Measurements from ENCODE around the gene MBP. TPM values are rescaled to one million over a fixed set of nuclear protein-coding genes. Genes with fewer than 3 reads are reported as not detected.

MBP gene
- total RNA-seq, 2 experiments from 2014 or later = 35.9 to 36.6 TPM

GRCh38 chr18:77004555-77005380, 127.8 kb downstream of the MBP start:
- no peaks in the 10 kb centered on the region for H3K27me3 Mint-ChIP-seq (ENCODE audit: low read depth)
- peak; percentile 47 for DNase-seq
- H3K4me3 Mint-ChIP-seq = peak overlapping the region; percentile 55
- no peaks in the 10 kb centered on the region for H3K9me3 Mint-ChIP-seq
- H3K36me3 Mint-ChIP-seq (ENCODE audit: low read depth) = no peaks in the 10 kb centered on the region
- CTCF ChIA-PET = interaction anchor here (0.5 to 9.1 kb wide), 8 partner anchors 19 to 469 kb away, joined by 3 to 71 read pairs (median 5); no protein-coding TSS in a partner anchor
- intact Hi-C loops (cut with micrococcal nuclease) = loop anchor here (1.0 to 10.0 kb wide), 4 partner anchors 51 to 460 kb away; no protein-coding TSS in a partner anchor
- no peak overlapping the region for H3K27ac Mint-ChIP-seq
- H3K4me1 Mint-ChIP-seq (ENCODE audit: low read depth) = peaks cover 27% of the 10 kb centered on the region

- no peaks in the 10 kb centered on the region for H3K9me3 Mint-ChIP-seq
- H3K4me3 Mint-ChIP-seq = no peak overlapping the region
- no peaks in the 10 kb centered on the region for H3K27me3 Mint-ChIP-seq (ENCODE audit: low read depth)
- H3K4me1 Mint-ChIP-seq (ENCODE audit: low read depth) = peaks cover 27% of the 10 kb centered on the region
- intact Hi-C loops (cut with micrococcal nuclease) = loop anchor here (5.0 to 10.0 kb wide), 3 partner anchors 144 to 461 kb away; no protein-coding TSS in a partner anchor
- no peak for DNase-seq
- H3K36me3 Mint-ChIP-seq (ENCODE audit: low read depth) = no peaks in the 10 kb centered on the region
- no peak overlapping the region for H3K27ac Mint-ChIP-seq
- CTCF ChIA-PET = interaction anchor here (0.9 to 9.1 kb wide), 6 partner anchors 20 to 209 kb away, joined by 3 to 71 read pairs (median 15); no protein-coding TSS in a partner anchor
Observed at GRCh38 chr18:77003316-77003715, 129.3 kb downstream of the MBP start.

GRCh38 chr18:77002496-77002895, 130.1 kb downstream of the MBP start:
- no peak for DNase-seq
- Mint-ChIP-seq H3K4me1 (ENCODE audit: low read depth) (peaks cover 27% of the 10 kb centered on the region), H3K27me3 (ENCODE audit: low read depth) (no peaks in the 10 kb centered on the region), H3K36me3 (ENCODE audit: low read depth) (no peaks in the 10 kb centered on the region), H3K27ac (no peak overlapping the region), H3K4me3 (no peak overlapping the region), H3K9me3 (no peaks in the 10 kb centered on the region)
- CTCF ChIA-PET = interaction anchor here (0.7 to 9.1 kb wide), 4 partner anchors 50 to 210 kb away, joined by 3 to 71 read pairs (median 20); no protein-coding TSS in a partner anchor
- intact Hi-C loops (cut with micrococcal nuclease) = loop anchor here (5.0 to 10.0 kb wide), 3 partner anchors 145 to 462 kb away; no protein-coding TSS in a partner anchor

GRCh38 chr18:77001979-77002378, 130.6 kb downstream of the MBP start:
- Mint-ChIP-seq H3K4me3 (no peak overlapping the region), H3K4me1 (ENCODE audit: low read depth) (peaks cover 27% of the 10 kb centered on the region), H3K9me3 (no peaks in the 10 kb centered on the region), H3K36me3 (ENCODE audit: low read depth) (no peaks in the 10 kb centered on the region), H3K27me3 (ENCODE audit: low read depth) (no peaks in the 10 kb centered on the region), H3K27ac (no peak overlapping the region)
- DNase-seq = no peak
- intact Hi-C loops (cut with micrococcal nuclease) = loop anchor here (2.0 to 10.0 kb wide), 4 partner anchors 101 to 463 kb away; no protein-coding TSS in a partner anchor
- CTCF ChIA-PET = interaction anchor here (0.7 to 9.1 kb wide), 6 partner anchors 18 to 210 kb away, joined by 3 to 71 read pairs (median 27); no protein-coding TSS in a partner anchor

GRCh38 chr18:77001041-77001440, 131.5 kb downstream of the MBP start:
- no peak overlapping the region for H3K4me3 Mint-ChIP-seq

GRCh38 chr18:77000527-77000926, 132.1 kb downstream of the MBP start:
- CTCF ChIA-PET = interaction anchor here (0.6 to 9.1 kb wide), 40 partner anchors 9 to 850 kb away, joined by 3 to 71 read pairs (median 4); partner anchors contain the start of gene MBP
- H3K36me3 Mint-ChIP-seq (ENCODE audit: low read depth) = no peaks in the 10 kb centered on the region
- H3K4me1 Mint-ChIP-seq (ENCODE audit: low read depth) = peaks cover 20% of the 10 kb centered on the region
- no peak overlapping the region for H3K27ac Mint-ChIP-seq
- H3K9me3 Mint-ChIP-seq = no peaks in the 10 kb centered on the region
- no peaks in the 10 kb centered on the region for H3K27me3 Mint-ChIP-seq (ENCODE audit: low read depth)
- intact Hi-C loops (cut with micrococcal nuclease) = loop anchor here (1.0 to 10.0 kb wide), 8 partner anchors 55 to 651 kb away; no protein-coding TSS in a partner anchor
- peak; percentile 60 for DNase-seq
- H3K4me3 Mint-ChIP-seq = no peak overlapping the region

More at GRCh38 chr18:77001041-77001440, 131.5 kb downstream of the MBP start:
- no peak for DNase-seq
- H3K4me1 Mint-ChIP-seq (ENCODE audit: low read depth) = peaks cover 25% of the 10 kb centered on the region
- intact Hi-C loops (cut with micrococcal nuclease) = loop anchor here (2.0 to 10.0 kb wide), 4 partner anchors 102 to 464 kb away; no protein-coding TSS in a partner anchor
- H3K27me3 Mint-ChIP-seq (ENCODE audit: low read depth) = no peaks in the 10 kb centered on the region
- H3K36me3 Mint-ChIP-seq (ENCODE audit: low read depth) = no peaks in the 10 kb centered on the region
- no peak overlapping the region for H3K27ac Mint-ChIP-seq
- CTCF ChIA-PET = interaction anchor here (0.6 to 9.1 kb wide), 26 partner anchors 10 to 850 kb away, joined by 3 to 71 read pairs (median 4); no protein-coding TSS in a partner anchor
- H3K9me3 Mint-ChIP-seq = no peaks in the 10 kb centered on the region

- intact Hi-C loops (cut with micrococcal nuclease) = no loop called here
- CTCF ChIA-PET = interaction anchor here (0.6 to 9.1 kb wide), 10 partner anchors 15 to 1422 kb away, joined by 3 to 71 read pairs (median 6); no protein-coding TSS in a partner anchor
- no peaks in the 10 kb centered on the region for H3K36me3 Mint-ChIP-seq (ENCODE audit: low read depth)
- H3K4me3 Mint-ChIP-seq = no peak overlapping the region
- DNase-seq = no peak
- H3K9me3 Mint-ChIP-seq = no peaks in the 10 kb centered on the region
- H3K27ac Mint-ChIP-seq = no peak overlapping the region
- no peaks in the 10 kb centered on the region for H3K27me3 Mint-ChIP-seq (ENCODE audit: low read depth)
- peaks cover 6% of the 10 kb centered on the region for H3K4me1 Mint-ChIP-seq (ENCODE audit: low read depth)
Observed at GRCh38 chr18:76999077-76999476, 133.5 kb downstream of the MBP start.

GRCh38 chr18:76997951-76998808, 134.4 kb downstream of the MBP start:
- Mint-ChIP-seq H3K9me3 (no peaks in the 10 kb centered on the region), H3K4me1 (ENCODE audit: low read depth) (peaks cover 6% of the 10 kb centered on the region), H3K27me3 (ENCODE audit: low read depth) (no peaks in the 10 kb centered on the region), H3K4me3 (no peak overlapping the region), H3K27ac (no peak overlapping the region), H3K36me3 (ENCODE audit: low read depth) (no peaks in the 10 kb centered on the region)
- CTCF ChIA-PET = interaction anchor here (0.6 to 9.1 kb wide), 6 partner anchors 15 to 1422 kb away, joined by 3 to 71 read pairs (median 4); no protein-coding TSS in a partner anchor
- DNase-seq = no peak
- intact Hi-C loops (cut with micrococcal nuclease) = no loop called here

- no peak overlapping the region for H3K27ac Mint-ChIP-seq
- H3K9me3 Mint-ChIP-seq = no peaks in the 10 kb centered on the region
- intact Hi-C loops (cut with micrococcal nuclease) = no loop called here
- no peaks in the 10 kb centered on the region for H3K27me3 Mint-ChIP-seq (ENCODE audit: low read depth)
- H3K36me3 Mint-ChIP-seq (ENCODE audit: low read depth) = no peaks in the 10 kb centered on the region
- H3K4me1 Mint-ChIP-seq (ENCODE audit: low read depth) = peaks cover 6% of the 10 kb centered on the region
- H3K4me3 Mint-ChIP-seq = no peak overlapping the region
- CTCF ChIA-PET = interaction anchor here (1.1 to 1.6 kb wide), 3 partner anchors 13 to 214 kb away, joined by 3 to 8 read pairs (median 3); no protein-coding TSS in a partner anchor
- no peak for DNase-seq
Observed at GRCh38 chr18:76996429-76996828, 136.2 kb downstream of the MBP start.

GRCh38 chr18:76995896-76996295, 136.7 kb downstream of the MBP start:
- Mint-ChIP-seq H3K36me3 (ENCODE audit: low read depth) (no peaks in the 10 kb centered on the region), H3K4me3 (no peak overlapping the region), H3K27me3 (ENCODE audit: low read depth) (no peaks in the 10 kb centered on the region), H3K9me3 (no peaks in the 10 kb centered on the region), H3K4me1 (ENCODE audit: low read depth) (peaks cover 6% of the 10 kb centered on the region), H3K27ac (no peak overlapping the region)
- intact Hi-C loops (cut with micrococcal nuclease) = no loop called here
- DNase-seq = no peak
- CTCF ChIA-PET = interaction anchor here (0.9 to 1.8 kb wide), 5 partner anchors 13 to 216 kb away, joined by 3 to 5 read pairs (median 3); no protein-coding TSS in a partner anchor

- Mint-ChIP-seq H3K27me3 (ENCODE audit: low read depth) (no peaks in the 10 kb centered on the region), H3K4me1 (ENCODE audit: low read depth) (no peaks in the 10 kb centered on the region), H3K4me3 (no peak overlapping the region), H3K9me3 (no peaks in the 10 kb centered on the region), H3K27ac (no peak overlapping the region), H3K36me3 (ENCODE audit: low read depth) (no peaks in the 10 kb centered on the region)
- intact Hi-C loops (cut with micrococcal nuclease) = no loop called here
- no peak for DNase-seq
- CTCF ChIA-PET = interaction anchor here (0.5 to 1.8 kb wide), 3 partner anchors 60 to 428 kb away, joined by 3 to 5 read pairs (median 3); no protein-coding TSS in a partner anchor
Observed at GRCh38 chr18:76994086-76994654, 138.4 kb downstream of the MBP start.
